Measurements from ENCODE around the gene PROSER2.
"Not testable (repeated sequence)": the region's sequence is repeated elsewhere in the genome, so short reads cannot be mapped to it uniquely, and the experiment has no call there.

The PROSER2 gene

DNA sequence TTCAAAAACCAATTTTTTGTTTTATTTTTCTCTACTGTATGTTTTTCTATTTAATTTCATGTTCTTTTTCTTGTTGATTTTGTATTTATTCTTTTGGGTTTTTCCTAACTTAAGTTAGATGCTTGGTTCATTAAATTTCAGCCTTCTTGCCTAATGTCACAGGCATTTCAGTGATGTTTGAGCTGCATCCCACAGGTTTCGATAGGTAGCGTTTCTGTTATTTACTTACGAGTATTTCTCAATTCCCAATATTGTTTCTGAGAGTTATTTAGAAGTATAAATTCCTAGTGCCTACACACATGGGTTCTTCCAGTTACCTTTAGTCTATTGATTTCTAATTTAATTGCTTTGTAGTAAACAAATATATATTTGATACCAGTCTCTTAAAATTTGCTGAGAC is 18.2 kb downstream of the PROSER2 start:
- no peak overlapping the region for H3K4me3 Mint-ChIP-seq
- ATAC-seq = no peak
- peaks cover 15% of the 10 kb centered on the region for H3K4me1 Mint-ChIP-seq
- no peak overlapping the region for H3K27ac Mint-ChIP-seq
- no peaks in the 10 kb centered on the region for H3K36me3 Mint-ChIP-seq
- H3K27me3 Mint-ChIP-seq = peaks cover 19% of the 10 kb centered on the region
- no peaks in the 10 kb centered on the region for H3K9me3 Mint-ChIP-seq

DNA sequence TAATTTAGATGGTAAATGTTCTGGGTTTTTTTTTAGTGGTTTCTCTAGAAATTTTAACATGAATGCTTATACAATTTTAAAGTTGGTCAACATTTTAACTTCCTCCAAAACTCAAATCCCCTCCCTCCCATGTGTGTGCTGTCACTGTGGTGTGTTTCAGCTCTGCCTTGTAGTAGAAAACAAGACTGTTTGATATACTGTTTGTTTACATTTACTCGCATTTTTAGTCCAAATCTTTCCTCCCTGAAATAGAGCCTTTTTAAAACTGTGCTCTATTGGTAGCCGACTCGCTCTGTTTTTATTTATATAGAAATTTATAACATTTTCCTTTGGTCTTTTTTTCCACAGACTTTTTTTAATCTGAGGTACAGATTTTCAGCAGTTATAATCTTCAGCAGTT is 19.3 kb downstream of the PROSER2 start:
- no peak overlapping the region for H3K27ac Mint-ChIP-seq
- H3K9me3 Mint-ChIP-seq = no peaks in the 10 kb centered on the region
- no peak for ATAC-seq
- no peaks in the 10 kb centered on the region for H3K36me3 Mint-ChIP-seq
- H3K4me1 Mint-ChIP-seq = peaks cover 8% of the 10 kb centered on the region
- peaks cover 17% of the 10 kb centered on the region for H3K27me3 Mint-ChIP-seq
- H3K4me3 Mint-ChIP-seq = no peak overlapping the region

DNA sequence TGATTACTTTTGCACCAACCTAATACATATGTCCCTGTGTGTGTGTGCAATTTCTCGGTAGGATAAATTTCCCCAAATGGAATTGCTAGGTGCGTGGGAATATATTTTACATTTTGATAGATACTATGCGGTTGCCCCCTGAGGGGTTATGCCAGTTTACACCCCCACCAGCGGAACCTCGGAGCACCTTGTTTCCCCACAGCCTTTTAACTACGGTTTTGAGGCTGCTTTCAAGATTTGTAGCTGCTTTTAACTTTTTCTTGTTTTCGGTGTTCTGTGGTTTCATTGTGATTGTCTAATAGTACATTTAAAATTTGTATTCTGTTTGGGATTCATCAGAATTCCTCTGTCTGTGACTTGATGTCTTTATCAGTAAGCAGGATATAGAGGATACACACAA is 22.0 kb downstream of the PROSER2 start:
- Mint-ChIP-seq H3K36me3 (no peaks in the 10 kb centered on the region), H3K27me3 (peaks cover 26% of the 10 kb centered on the region), H3K4me3 (no peak overlapping the region), H3K9me3 (no peaks in the 10 kb centered on the region), H3K4me1 (no peaks in the 10 kb centered on the region), H3K27ac (no peak overlapping the region)
- ATAC-seq = no peak

DNA sequence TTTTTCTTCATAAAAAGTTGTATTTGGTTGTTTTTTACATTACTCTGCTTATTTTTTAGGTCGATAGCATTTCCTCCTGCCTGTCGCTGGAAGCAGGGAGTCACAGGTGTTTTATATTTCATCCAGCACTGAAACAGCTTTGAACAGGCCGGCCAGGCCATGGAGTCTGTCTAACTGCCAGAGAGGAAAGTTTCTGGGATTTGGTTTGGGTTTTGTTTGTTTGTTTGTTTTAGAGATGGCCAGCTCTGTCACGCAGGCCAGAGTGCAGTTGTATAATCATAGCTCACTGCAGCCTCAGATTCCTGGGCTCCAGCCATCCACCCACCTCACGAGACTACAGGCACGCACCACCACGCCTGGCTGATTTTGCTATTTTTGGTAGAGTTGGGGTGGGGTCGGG is 23.4 kb downstream of the PROSER2 start:
- H3K27ac Mint-ChIP-seq = no peak overlapping the region
- no peaks in the 10 kb centered on the region for H3K36me3 Mint-ChIP-seq
- no peaks in the 10 kb centered on the region for H3K9me3 Mint-ChIP-seq
- H3K27me3 Mint-ChIP-seq = peaks cover 26% of the 10 kb centered on the region
- no peak overlapping the region for H3K4me3 Mint-ChIP-seq
- H3K4me1 Mint-ChIP-seq = no peaks in the 10 kb centered on the region
- no peak for ATAC-seq

DNA sequence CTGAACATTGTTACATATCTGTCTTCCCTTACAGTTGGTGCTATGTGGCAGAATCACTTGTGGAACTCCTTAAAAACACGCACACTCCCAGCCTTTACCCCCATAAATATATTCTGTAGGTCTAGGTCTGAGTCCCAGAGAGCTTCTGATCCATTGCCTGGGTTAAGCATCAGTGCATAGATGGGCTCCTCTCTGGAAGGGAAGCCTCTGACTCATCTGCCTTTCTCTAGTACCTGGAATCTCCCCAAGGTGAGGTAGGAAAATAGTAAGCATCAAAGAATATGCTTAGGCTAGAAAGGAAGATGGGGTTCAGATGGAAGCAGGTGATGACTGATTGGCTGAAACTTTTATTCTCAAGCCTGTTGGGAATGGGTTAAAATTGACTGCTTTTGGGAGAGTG is 26.1 kb downstream of the PROSER2 start:
- Mint-ChIP-seq H3K4me3 (no peak overlapping the region), H3K4me1 (no peaks in the 10 kb centered on the region), H3K27ac (no peak overlapping the region), H3K9me3 (no peaks in the 10 kb centered on the region), H3K36me3 (no peaks in the 10 kb centered on the region), H3K27me3 (peaks cover 26% of the 10 kb centered on the region)
- no peak for ATAC-seq

DNA sequence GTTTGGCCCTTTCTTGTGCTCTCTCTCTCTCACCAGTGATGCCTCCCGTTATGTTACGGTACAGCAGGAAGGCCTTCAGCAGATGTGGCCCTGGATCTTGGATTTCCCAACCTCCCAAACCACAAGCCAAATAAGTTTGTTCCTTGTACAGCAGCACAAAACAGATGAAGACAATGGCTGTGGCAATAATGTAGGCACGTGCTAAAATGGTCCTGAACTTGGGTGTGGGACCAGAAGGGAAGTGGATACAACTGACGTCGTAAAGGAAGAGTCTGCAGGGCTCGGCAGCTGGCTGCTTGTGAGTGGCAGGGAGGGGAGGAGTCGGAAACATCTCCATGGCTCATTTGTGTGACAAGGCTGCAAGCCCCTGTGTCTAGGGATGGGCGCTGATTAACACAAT is 26.8 kb downstream of the PROSER2 start:
- Mint-ChIP-seq H3K4me3 (no peak overlapping the region), H3K4me1 (no peaks in the 10 kb centered on the region), H3K27ac (no peak overlapping the region), H3K9me3 (no peaks in the 10 kb centered on the region), H3K27me3 (peaks cover 26% of the 10 kb centered on the region), H3K36me3 (no peaks in the 10 kb centered on the region)
- ATAC-seq = no peak

DNA sequence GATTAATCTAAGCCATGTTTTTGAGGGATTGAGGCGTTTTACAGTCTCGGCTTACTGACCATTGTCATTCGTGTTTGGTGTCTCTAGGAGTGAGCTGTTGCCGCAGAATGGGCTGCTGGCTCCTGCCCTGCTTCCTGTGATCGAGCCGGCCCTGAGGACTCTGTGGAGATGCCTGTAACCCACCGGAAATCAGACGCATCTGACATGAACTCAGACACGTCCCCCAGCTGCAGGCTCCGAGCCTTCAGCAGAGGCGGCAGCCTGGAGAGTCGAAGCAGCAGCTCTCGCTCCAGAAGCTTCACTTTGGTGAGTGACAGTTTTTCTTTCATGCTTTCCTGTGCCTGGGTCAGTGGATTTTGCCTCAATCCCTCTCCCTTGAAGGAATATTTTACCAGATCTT is 28.8 kb downstream of the PROSER2 start:
- H3K27me3 Mint-ChIP-seq = peaks cover 18% of the 10 kb centered on the region
- H3K4me3 Mint-ChIP-seq = no peak overlapping the region
- H3K27ac Mint-ChIP-seq = no peak overlapping the region
- ATAC-seq = no peak
- no peaks in the 10 kb centered on the region for H3K4me1 Mint-ChIP-seq
- no peaks in the 10 kb centered on the region for H3K9me3 Mint-ChIP-seq
- H3K36me3 Mint-ChIP-seq = no peaks in the 10 kb centered on the region

DNA sequence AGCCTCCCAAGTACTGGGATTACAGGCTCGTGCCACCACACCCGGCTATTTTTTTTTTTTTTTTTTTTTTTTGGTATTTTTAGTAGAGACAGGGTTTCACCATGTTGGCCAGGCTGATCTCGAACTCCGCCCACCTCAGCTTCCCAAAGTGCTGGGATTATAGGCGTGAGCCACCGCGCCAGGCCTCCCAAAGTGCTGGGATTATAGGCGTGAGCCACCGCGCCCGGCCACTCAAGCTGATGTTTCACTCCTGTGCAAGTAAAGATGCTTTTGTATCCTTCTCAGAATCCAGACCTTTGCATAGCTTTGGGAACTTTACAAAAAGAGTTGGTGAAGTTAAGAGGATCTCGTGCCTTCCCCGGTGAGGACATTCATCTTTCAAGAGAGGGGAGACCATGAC is 29.5 kb downstream of the PROSER2 start:
- not testable (repeated sequence) for H3K9me3 Mint-ChIP-seq, H3K4me3 Mint-ChIP-seq, H3K36me3 Mint-ChIP-seq, H3K4me1 Mint-ChIP-seq, ATAC-seq, H3K27ac Mint-ChIP-seq
- peaks cover 14% of the 10 kb centered on the region for H3K27me3 Mint-ChIP-seq

DNA sequence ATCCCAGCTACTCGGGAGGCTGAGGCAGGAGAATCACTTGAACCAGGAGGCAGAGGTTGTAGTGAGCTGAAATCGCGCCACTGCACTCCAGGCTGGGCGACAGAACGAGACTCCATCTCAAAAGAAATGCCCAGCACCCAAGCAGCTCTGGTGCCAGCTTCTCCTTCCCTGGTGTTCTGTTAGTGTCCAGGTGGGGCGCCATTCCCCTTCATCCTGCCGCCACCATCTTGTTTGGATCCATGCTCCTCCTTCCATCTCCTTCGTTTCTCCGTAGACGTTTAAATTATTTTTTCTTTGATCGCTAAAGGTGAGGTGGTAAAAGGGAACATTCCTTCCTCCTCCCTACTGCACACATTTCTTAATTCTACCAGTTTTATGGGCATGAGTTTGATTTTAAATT is 30.3 kb downstream of the PROSER2 start:
- peaks cover 5% of the 10 kb centered on the region for H3K27me3 Mint-ChIP-seq
- ATAC-seq = no peak
- H3K9me3 Mint-ChIP-seq = no peaks in the 10 kb centered on the region
- no peaks in the 10 kb centered on the region for H3K4me1 Mint-ChIP-seq
- H3K4me3 Mint-ChIP-seq = no peak overlapping the region
- H3K36me3 Mint-ChIP-seq = no peaks in the 10 kb centered on the region
- H3K27ac Mint-ChIP-seq = no peak overlapping the region

DNA sequence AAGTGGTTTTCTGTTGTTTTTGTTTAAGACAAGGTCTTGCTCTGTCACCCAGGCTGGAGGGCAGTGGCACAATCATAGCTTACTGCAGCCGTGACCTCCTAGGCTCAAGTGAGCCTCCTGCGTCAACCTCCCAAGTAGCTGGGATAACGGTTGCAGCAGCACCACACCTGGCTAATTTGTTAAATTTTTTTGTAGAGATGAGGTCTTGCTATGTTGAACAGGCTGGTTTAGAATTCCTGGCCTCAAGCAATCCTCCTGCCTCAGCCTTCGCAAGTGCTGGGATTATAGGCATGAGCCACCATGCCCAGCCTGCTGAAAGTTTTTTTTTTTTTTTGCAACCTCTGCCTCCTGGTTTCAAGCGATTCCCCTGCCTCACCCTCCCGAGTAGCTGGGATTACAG is 31.1 kb downstream of the PROSER2 start:
- Mint-ChIP-seq H3K9me3 (no peaks in the 10 kb centered on the region), H3K4me1 (no peaks in the 10 kb centered on the region), H3K27me3 (no peaks in the 10 kb centered on the region), H3K4me3 (no peak overlapping the region), H3K27ac (no peak overlapping the region), H3K36me3 (no peaks in the 10 kb centered on the region)
- ATAC-seq = no peak

DNA sequence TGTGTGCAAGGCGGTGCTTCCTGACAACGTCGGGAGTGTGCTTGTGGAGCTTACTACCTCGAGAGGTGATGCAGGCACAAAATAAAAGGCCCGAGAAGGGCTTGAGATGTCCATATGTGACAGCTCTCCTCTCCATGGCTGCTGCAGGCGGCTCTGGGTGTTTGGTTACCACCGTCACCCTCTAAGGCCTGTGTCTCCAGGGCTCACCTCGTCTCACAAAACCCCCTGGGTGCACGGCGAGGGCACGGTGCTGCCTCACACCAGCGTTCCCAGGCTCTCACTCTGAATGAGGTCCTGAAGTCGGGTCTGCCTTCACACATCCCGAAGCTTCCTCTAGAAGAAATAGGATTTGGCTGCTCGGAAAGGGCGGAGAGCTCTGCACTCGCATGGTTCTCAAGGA is 32.9 kb downstream of the PROSER2 start:
- no peak for ATAC-seq
- Mint-ChIP-seq H3K4me3 (no peak overlapping the region), H3K27me3 (no peaks in the 10 kb centered on the region), H3K36me3 (no peaks in the 10 kb centered on the region), H3K9me3 (no peaks in the 10 kb centered on the region), H3K27ac (no peak overlapping the region), H3K4me1 (no peaks in the 10 kb centered on the region)

DNA sequence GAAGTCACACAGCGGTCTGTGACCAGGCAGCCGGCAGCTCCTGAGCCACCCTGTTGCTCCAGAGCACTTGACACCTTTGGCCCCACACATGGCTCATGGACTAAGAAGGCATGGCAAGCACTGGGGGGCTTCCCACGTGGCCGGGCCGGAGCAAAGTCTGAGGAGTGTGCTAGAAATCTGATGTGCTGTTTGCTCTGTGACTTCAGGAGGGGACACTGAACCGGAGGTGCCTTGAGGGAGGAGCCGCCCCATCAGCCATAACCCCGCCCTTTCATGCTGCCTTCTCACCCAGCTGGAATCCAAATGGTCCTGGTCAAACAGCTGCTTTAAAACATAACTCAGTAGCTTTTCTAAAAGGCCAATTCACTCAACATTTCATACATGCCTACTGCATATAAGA is 33.5 kb downstream of the PROSER2 start:
- no peak for ATAC-seq
- Mint-ChIP-seq H3K4me3 (no peak overlapping the region), H3K4me1 (no peaks in the 10 kb centered on the region), H3K27ac (no peak overlapping the region), H3K9me3 (no peaks in the 10 kb centered on the region), H3K36me3 (no peaks in the 10 kb centered on the region), H3K27me3 (no peaks in the 10 kb centered on the region)

DNA sequence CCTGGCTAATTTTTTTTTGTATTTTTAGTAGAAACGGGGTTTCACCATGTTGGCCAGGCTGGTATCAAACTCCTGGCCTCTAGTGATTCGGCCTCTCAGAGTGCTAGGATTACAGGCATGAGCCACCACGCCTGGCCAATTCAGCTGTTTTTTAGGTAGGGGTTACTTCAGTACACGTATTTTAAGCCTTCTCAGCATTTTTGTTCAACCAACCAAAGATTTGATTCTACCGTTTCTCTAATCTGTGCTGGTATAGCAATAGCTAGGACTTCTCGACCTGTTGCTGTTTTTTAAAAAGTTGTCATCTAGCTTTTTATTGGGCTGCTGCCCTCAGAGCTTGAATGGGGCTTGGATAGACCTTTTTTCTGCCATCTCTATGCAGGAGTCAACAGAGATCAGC is 34.9 kb downstream of the PROSER2 start:
- peaks cover 1% of the 10 kb centered on the region for H3K4me1 Mint-ChIP-seq
- H3K9me3 Mint-ChIP-seq = no peaks in the 10 kb centered on the region
- ATAC-seq = no peak
- H3K36me3 Mint-ChIP-seq = no peaks in the 10 kb centered on the region
- no peaks in the 10 kb centered on the region for H3K27me3 Mint-ChIP-seq
- H3K27ac Mint-ChIP-seq = no peak overlapping the region
- H3K4me3 Mint-ChIP-seq = no peak overlapping the region

DNA sequence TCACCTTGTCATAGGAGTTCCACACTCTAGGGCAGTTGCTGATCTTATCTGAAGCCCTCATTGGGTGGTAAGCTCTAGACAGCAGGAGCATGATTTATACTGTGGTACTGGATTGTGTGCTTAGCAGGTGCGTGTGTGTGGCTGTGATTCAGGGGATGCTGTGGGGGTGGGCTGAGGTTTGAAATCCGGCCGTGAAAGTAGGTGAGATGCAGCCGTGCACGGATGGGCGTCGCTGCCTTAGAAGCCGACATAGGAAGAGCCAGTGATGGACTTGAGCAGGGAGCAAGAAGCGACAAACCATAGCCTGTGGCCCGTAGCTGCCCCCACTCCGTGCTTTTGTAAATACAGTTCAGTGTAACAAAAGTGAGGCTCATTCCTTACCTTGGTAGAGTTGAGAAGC is 38.2 kb downstream of the PROSER2 start:
- no peak for ATAC-seq
- Mint-ChIP-seq H3K9me3 (no peaks in the 10 kb centered on the region), H3K4me3 (no peak overlapping the region), H3K4me1 (peaks cover 16% of the 10 kb centered on the region), H3K27ac (no peak overlapping the region), H3K36me3 (no peaks in the 10 kb centered on the region), H3K27me3 (no peaks in the 10 kb centered on the region)

DNA sequence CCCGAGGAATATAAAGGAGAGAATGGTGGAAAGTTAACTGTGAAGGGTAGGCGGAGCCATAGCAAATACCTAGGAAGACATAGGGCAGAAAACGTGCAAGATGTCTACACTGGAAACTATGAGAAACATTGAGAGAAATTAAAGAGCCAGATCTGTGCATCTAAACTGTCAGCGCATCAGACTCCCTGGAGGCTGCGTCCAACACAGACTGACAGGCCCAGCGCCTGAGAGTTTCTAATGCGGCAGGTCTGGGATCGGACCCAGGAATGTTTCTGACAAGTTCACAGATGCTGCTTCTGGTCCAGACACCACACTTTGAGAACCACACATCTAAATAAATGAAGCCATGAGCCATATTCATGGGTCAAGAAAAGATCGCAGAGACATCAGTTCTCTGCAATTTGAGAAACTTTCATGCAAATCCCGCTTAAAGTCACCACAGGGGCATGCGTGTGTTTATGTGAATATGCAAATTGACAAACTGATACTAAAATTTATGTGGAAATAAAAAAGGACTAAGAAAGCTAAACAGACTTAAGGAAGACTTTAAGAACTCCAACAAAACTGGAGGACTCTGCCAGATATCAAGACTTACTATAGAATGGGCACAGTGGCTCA is 38.8 kb downstream of the PROSER2 start:
- no peak overlapping the region for H3K4me3 Mint-ChIP-seq
- H3K36me3 Mint-ChIP-seq = no peaks in the 10 kb centered on the region
- ATAC-seq = no peak
- peaks cover 16% of the 10 kb centered on the region for H3K4me1 Mint-ChIP-seq
- no peaks in the 10 kb centered on the region for H3K27me3 Mint-ChIP-seq
- H3K27ac Mint-ChIP-seq = no peak overlapping the region
- H3K9me3 Mint-ChIP-seq = no peaks in the 10 kb centered on the region

DNA sequence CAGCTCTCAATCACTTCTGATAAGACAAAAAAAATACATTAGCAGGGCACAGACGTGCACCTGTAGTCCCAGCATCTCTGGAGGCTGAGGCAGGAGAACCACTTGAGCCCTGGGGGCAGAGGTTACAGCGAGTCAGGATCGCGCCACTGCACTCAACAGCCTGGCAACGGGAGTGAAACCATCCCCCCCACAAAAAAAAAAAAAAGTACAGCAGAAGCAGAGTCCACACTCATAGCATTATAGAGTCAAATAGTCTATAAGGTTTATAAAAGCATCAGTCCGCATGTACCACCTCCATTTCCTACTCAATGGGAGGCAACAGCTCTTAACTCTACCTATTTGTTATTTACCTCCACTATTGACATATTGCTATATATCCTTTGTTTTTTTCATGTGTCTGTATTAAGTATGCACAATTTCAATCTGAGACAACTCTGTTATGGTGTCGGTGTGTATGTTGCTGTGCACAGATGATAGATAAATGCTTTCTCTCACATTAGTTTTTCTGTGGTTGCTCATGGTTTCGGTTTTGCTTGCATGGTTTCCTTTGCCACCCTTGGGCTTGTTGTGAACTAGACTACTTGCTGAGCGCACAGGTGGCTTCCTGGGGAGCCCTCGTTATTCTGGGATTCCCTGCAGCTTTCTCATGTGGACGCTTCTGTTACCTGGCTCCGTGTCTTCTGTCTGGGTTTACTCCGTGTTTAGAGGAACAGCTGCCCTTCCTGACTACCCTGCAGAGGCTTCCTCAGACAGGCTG is 40.4 kb downstream of the PROSER2 start:
- Mint-ChIP-seq H3K36me3 (no peaks in the 10 kb centered on the region), H3K27ac (peak overlapping the region; percentile 34), H3K27me3 (no peaks in the 10 kb centered on the region), H3K9me3 (no peaks in the 10 kb centered on the region), H3K4me3 (peak overlapping the region; percentile 54), H3K4me1 (peaks cover 16% of the 10 kb centered on the region)
- peak; percentile 84 for ATAC-seq
